ENCODE data around the gene ITGB1BP1.
A peak's percentile ranks its signal among the peaks of the same experiment; 100 is the strongest.

ITGB1BP1 gene

GRCh38 chr2:9380702-9381628 lies 42.4 kb downstream of the ITGB1BP1 start:
- Mint-ChIP-seq H3K27ac (no peak overlapping the region), H3K9me3 (ENCODE audit: low read depth) (no peaks in the 10 kb centered on the region), H3K36me3 (no peaks in the 10 kb centered on the region), H3K27me3 (no peaks in the 10 kb centered on the region), H3K4me1 (ENCODE audit: low read depth) (no peaks in the 10 kb centered on the region), H3K4me3 (no peak overlapping the region)

GRCh38 chr2:9379391-9379755 lies 44.0 kb downstream of the ITGB1BP1 start:
- Mint-ChIP-seq H3K4me1 (ENCODE audit: low read depth) (no peaks in the 10 kb centered on the region), H3K4me3 (no peak overlapping the region), H3K27ac (no peak overlapping the region), H3K27me3 (no peaks in the 10 kb centered on the region), H3K36me3 (no peaks in the 10 kb centered on the region), H3K9me3 (ENCODE audit: low read depth) (no peaks in the 10 kb centered on the region)

GRCh38 chr2:9378433-9379390 lies 44.6 kb downstream of the ITGB1BP1 start:
- Mint-ChIP-seq H3K4me3 (no peak overlapping the region), H3K4me1 (ENCODE audit: low read depth) (no peaks in the 10 kb centered on the region), H3K9me3 (ENCODE audit: low read depth) (no peaks in the 10 kb centered on the region), H3K36me3 (no peaks in the 10 kb centered on the region), H3K27ac (no peak overlapping the region), H3K27me3 (no peaks in the 10 kb centered on the region)

GRCh38 chr2:9377461-9378097 lies 45.7 kb downstream of the ITGB1BP1 start:
- Mint-ChIP-seq H3K27ac (no peak overlapping the region), H3K4me1 (ENCODE audit: low read depth) (no peaks in the 10 kb centered on the region), H3K27me3 (no peaks in the 10 kb centered on the region), H3K4me3 (no peak overlapping the region), H3K9me3 (ENCODE audit: low read depth) (no peaks in the 10 kb centered on the region), H3K36me3 (no peaks in the 10 kb centered on the region)

- Mint-ChIP-seq H3K36me3 (no peaks in the 10 kb centered on the region), H3K27ac (no peak overlapping the region), H3K4me3 (no peak overlapping the region), H3K9me3 (ENCODE audit: low read depth) (no peaks in the 10 kb centered on the region), H3K4me1 (ENCODE audit: low read depth) (peaks cover 2% of the 10 kb centered on the region), H3K27me3 (no peaks in the 10 kb centered on the region)
Measured at GRCh38 chr2:9375857-9376428, 47.4 kb downstream of the ITGB1BP1 start.

GRCh38 chr2:9374071-9374730 lies 49.1 kb downstream of the ITGB1BP1 start:
- no peak overlapping the region for H3K4me3 Mint-ChIP-seq
- no peaks in the 10 kb centered on the region for H3K9me3 Mint-ChIP-seq (ENCODE audit: low read depth)
- no peaks in the 10 kb centered on the region for H3K36me3 Mint-ChIP-seq
- peaks cover 2% of the 10 kb centered on the region for H3K4me1 Mint-ChIP-seq (ENCODE audit: low read depth)
- no peak overlapping the region for H3K27ac Mint-ChIP-seq
- no peaks in the 10 kb centered on the region for H3K27me3 Mint-ChIP-seq

GRCh38 chr2:9373476-9373875 lies 49.9 kb downstream of the ITGB1BP1 start:
- Mint-ChIP-seq H3K4me1 (ENCODE audit: low read depth) (peaks cover 2% of the 10 kb centered on the region), H3K36me3 (no peaks in the 10 kb centered on the region), H3K4me3 (no peak overlapping the region), H3K9me3 (ENCODE audit: low read depth) (no peaks in the 10 kb centered on the region), H3K27me3 (peaks cover 1% of the 10 kb centered on the region), H3K27ac (no peak overlapping the region)

GRCh38 chr2:9373047-9373446 lies 50.3 kb downstream of the ITGB1BP1 start:
- no peaks in the 10 kb centered on the region for H3K9me3 Mint-ChIP-seq (ENCODE audit: low read depth)
- H3K36me3 Mint-ChIP-seq = no peaks in the 10 kb centered on the region
- no peak overlapping the region for H3K27ac Mint-ChIP-seq
- peaks cover 1% of the 10 kb centered on the region for H3K27me3 Mint-ChIP-seq
- H3K4me1 Mint-ChIP-seq (ENCODE audit: low read depth) = peaks cover 2% of the 10 kb centered on the region
- H3K4me3 Mint-ChIP-seq = no peak overlapping the region

- Mint-ChIP-seq H3K4me1 (ENCODE audit: low read depth) (peaks cover 2% of the 10 kb centered on the region), H3K36me3 (no peaks in the 10 kb centered on the region), H3K27me3 (peaks cover 1% of the 10 kb centered on the region), H3K9me3 (ENCODE audit: low read depth) (no peaks in the 10 kb centered on the region), H3K27ac (peak overlapping the region; percentile 22), H3K4me3 (no peak overlapping the region)
Measured at GRCh38 chr2:9370746-9371145, 52.6 kb downstream of the ITGB1BP1 start.

GRCh38 chr2:9366026-9366425 lies 57.3 kb downstream of the ITGB1BP1 start:
- Mint-ChIP-seq H3K4me3 (no peak overlapping the region), H3K36me3 (no peaks in the 10 kb centered on the region), H3K27me3 (peaks cover 4% of the 10 kb centered on the region), H3K4me1 (ENCODE audit: low read depth) (no peaks in the 10 kb centered on the region), H3K27ac (no peak overlapping the region), H3K9me3 (ENCODE audit: low read depth) (no peaks in the 10 kb centered on the region)

GRCh38 chr2:9365498-9366019 lies 57.8 kb downstream of the ITGB1BP1 start:
- H3K4me1 Mint-ChIP-seq (ENCODE audit: low read depth) = no peaks in the 10 kb centered on the region
- peaks cover 4% of the 10 kb centered on the region for H3K27me3 Mint-ChIP-seq
- H3K27ac Mint-ChIP-seq = no peak overlapping the region
- H3K36me3 Mint-ChIP-seq = no peaks in the 10 kb centered on the region
- no peaks in the 10 kb centered on the region for H3K9me3 Mint-ChIP-seq (ENCODE audit: low read depth)
- no peak overlapping the region for H3K4me3 Mint-ChIP-seq

GRCh38 chr2:9364791-9365497 lies 58.4 kb downstream of the ITGB1BP1 start:
- H3K4me3 Mint-ChIP-seq = no peak overlapping the region
- H3K4me1 Mint-ChIP-seq (ENCODE audit: low read depth) = no peaks in the 10 kb centered on the region
- no peaks in the 10 kb centered on the region for H3K36me3 Mint-ChIP-seq
- H3K27ac Mint-ChIP-seq = no peak overlapping the region
- H3K27me3 Mint-ChIP-seq = peaks cover 4% of the 10 kb centered on the region
- no peaks in the 10 kb centered on the region for H3K9me3 Mint-ChIP-seq (ENCODE audit: low read depth)

- Mint-ChIP-seq H3K27ac (no peak overlapping the region), H3K9me3 (ENCODE audit: low read depth) (no peaks in the 10 kb centered on the region), H3K4me1 (ENCODE audit: low read depth) (no peaks in the 10 kb centered on the region), H3K27me3 (peaks cover 4% of the 10 kb centered on the region), H3K36me3 (no peaks in the 10 kb centered on the region), H3K4me3 (no peak overlapping the region)
Measured at GRCh38 chr2:9364373-9364772, 59.0 kb downstream of the ITGB1BP1 start.

Measured in activated naive CD8-positive, alpha-beta T cell (primary cell).